ENCODE data around the gene TAAR2.

TAAR2 gene

GRCh38 chr6:132570221-132570777 lies 53.8 kb downstream of the TAAR2 start, which contains the start of gene TAAR6 (continued):
- no peak for TF ChIP-seq SP3 (tag by site-specific recombination; IDR thresholded peaks at IDR 0.05)

- Histone ChIP-seq H3K27ac (ENCODE audit: extremely low read depth, low read depth, low read length) (no peak overlapping the region), H3K9me3 (ENCODE audit: control insufficient read depth, insufficient read depth, low read depth, low read length) (no peaks in the 10 kb centered on the region), H3K36me3 (ENCODE audit: control insufficient read depth in 2 of 2, insufficient read depth in 1 of 2, low read length in 2 of 2) (no peaks in the 10 kb centered on the region), H3K4me3 (ENCODE audit: low read depth, low read length) (no peak overlapping the region), H3K4me1 (ENCODE audit: control insufficient read depth, insufficient read depth, low read length) (no peaks in the 10 kb centered on the region)
- TF ChIP-seq YY2 (tag by site-specific recombination; IDR thresholded peaks at IDR 0.05), result no peak
- ChIA-PET CTCF (no interaction called here), POLR2A (no interaction called here)
Measured at GRCh38 chr6:132569170-132569569, 54.9 kb downstream of the TAAR2 start.

- Histone ChIP-seq H3K36me3 (ENCODE audit: control insufficient read depth in 2 of 2, insufficient read depth in 1 of 2, low read length in 2 of 2) (no peaks in the 10 kb centered on the region), H3K9me3 (ENCODE audit: control insufficient read depth, insufficient read depth, low read depth, low read length) (no peaks in the 10 kb centered on the region), H3K4me3 (ENCODE audit: low read depth, low read length) (no peak overlapping the region), H3K4me1 (ENCODE audit: control insufficient read depth, insufficient read depth, low read length) (no peaks in the 10 kb centered on the region), H3K27ac (ENCODE audit: extremely low read depth, low read depth, low read length) (no peak overlapping the region)
- CTCF ChIA-PET, result no interaction called here
- POLR2A ChIA-PET, result no interaction called here
- TF ChIP-seq ZNF548 (tag by site-specific recombination; IDR thresholded peaks at IDR 0.05) (no peak), BCL11A (tag by site-specific recombination; IDR thresholded peaks at IDR 0.05; ENCODE audit: low read depth) (no peak), ZNF155 (tag by site-specific recombination; IDR thresholded peaks at IDR 0.05) (no peak), ZNF560 (tag by site-specific recombination; IDR thresholded peaks at IDR 0.05; ENCODE audit: borderline replicate concordance) (no peak), ZNF37A (tag by site-specific recombination; IDR thresholded peaks at IDR 0.05) (no peak), ZNF214 (tag by site-specific recombination; IDR thresholded peaks at IDR 0.05; ENCODE audit: borderline replicate concordance) (no peak), ZBTB7A (tag by site-specific recombination; IDR thresholded peaks at IDR 0.05; ENCODE audit: low read depth) (no peak), ZNF211 (tag by site-specific recombination; IDR thresholded peaks at IDR 0.05; ENCODE audit: low read depth) (no peak)
Measured at GRCh38 chr6:132568611-132569010, 55.5 kb downstream of the TAAR2 start.

GRCh38 chr6:132567566-132567965 lies 56.5 kb downstream of the TAAR2 start:
- ChIA-PET CTCF (no interaction called here), POLR2A (no interaction called here)
- H3K36me3 ChIP-seq (ENCODE audit: control insufficient read depth in 2 of 2, insufficient read depth in 1 of 2, low read length in 2 of 2), result no peaks in the 10 kb centered on the region
- no peak overlapping the region for H3K27ac ChIP-seq (ENCODE audit: extremely low read depth, low read depth, low read length)
- TF ChIP-seq ZNF148 (tag by site-specific recombination; IDR thresholded peaks at IDR 0.05; ENCODE audit: borderline replicate concordance), result no peak
- peak; percentile 64; the same call in 1 of the 2 replicates for TF ChIP-seq ZNF518A (tag by site-specific recombination; conservative IDR thresholded peaks at IDR 0.05; ENCODE audit: low read depth)
- H3K4me1 ChIP-seq (ENCODE audit: control insufficient read depth, insufficient read depth, low read length), result no peaks in the 10 kb centered on the region
- no peak overlapping the region for H3K4me3 ChIP-seq (ENCODE audit: low read depth, low read length)
- no peaks in the 10 kb centered on the region for H3K9me3 ChIP-seq (ENCODE audit: control insufficient read depth, insufficient read depth, low read depth, low read length)
